Left colon (tissue), 2 donors: Measurements from ENCODE around the gene PTPN12. TPM values are rescaled to one million over a fixed set of nuclear protein-coding genes. Genes with fewer than 3 reads are reported as not detected.
"Not testable (repeated sequence)": the region's sequence is repeated elsewhere in the genome, so short reads cannot be mapped to it uniquely, and the experiment has no call there.

Experiments
- ATAC-seq: fragments of 200-7000 bp; cut with Tn5 transposase; one replicate; pipeline ENCODE4 v1.9.1; 2020; ENCODE audit warnings: mild to moderate bottlenecking, moderate library complexity
- DNase-seq, 2 donors: peaks; one replicate each; pipeline ENCODE4 v3.0.0-alpha.2; 2020
- intact Hi-C, 2 donors: fragments of 100-400 bp; cut with DNase I in 1 of 2; cut with micrococcal nuclease in 1 of 2; formaldehyde crosslinking; loops; one replicate each; pipeline versions ENCODE4 v1.11.2 to v1.14.0; 2022; cut with DNase I, micrococcal nuclease
- total RNA-seq, 2 donors: library from RNA; stranded (reverse); fragmentation: NEBNext Ultra II Directional; extraction: Animal tissue kit (Norgen Biotek cat#: 25700); gene quantifications; one replicate each; pipeline ENCODE4 v1.2.1, GENCODE V29; 2021
- donor health status: DM: no; HTN: no; CAD: no.
- donor health status: DM: yes; HTN: yes; CAD: no.

Gene PTPN12
- total RNA-seq, 2 donors from 2014 or later, result 40.6 to 46.6 TPM

GRCh38 chr7:77652826-77653225 lies 115.7 kb downstream of the PTPN12 start:
- intact Hi-C loops, DNase-seq, ATAC-seq: not testable (repeated sequence)

- ATAC-seq (peak; percentile 56), DNase-seq (no peak)
- intact Hi-C loops, result no loop called here
Observed at GRCh38 chr7:77653572-77653971, 116.5 kb downstream of the PTPN12 start.

GRCh38 chr7:77655356-77655755 lies 118.3 kb downstream of the PTPN12 start:
- peak; percentile 69 for ATAC-seq
- DNase-seq, result no peak
- intact Hi-C loops, result loop anchor here in 1 of 2 donors (5.0 kb wide), 2 partner anchors 102 to 277 kb away; no protein-coding TSS in a partner anchor

- ATAC-seq (peak; percentile 79), DNase-seq (peak; percentile 45 to 72)
- intact Hi-C loops, result loop anchor here in 1 of 2 donors (5.0 kb wide), 2 partner anchors 101 to 276 kb away; no protein-coding TSS in a partner anchor
Observed at GRCh38 chr7:77655836-77656455, 118.9 kb downstream of the PTPN12 start.

GRCh38 chr7:77657427-77658224 lies 120.5 kb downstream of the PTPN12 start:
- ATAC-seq (peak; percentile 37), DNase-seq (no peak)
- intact Hi-C loops, result loop anchor here in 1 of 2 donors (5.0 kb wide), 2 partner anchors 100 to 275 kb away; no protein-coding TSS in a partner anchor

- intact Hi-C loops, result loop anchor here in 1 of 2 donors (5.0 kb wide), 2 partner anchors 98 to 273 kb away; no protein-coding TSS in a partner anchor
- no peak for DNase-seq
Observed at GRCh38 chr7:77658928-77659327, 121.8 kb downstream of the PTPN12 start.

GRCh38 chr7:77661816-77662215 lies 124.7 kb downstream of the PTPN12 start:
- intact Hi-C loops, result no loop called here
- ATAC-seq (no peak), DNase-seq (no peak)

More at GRCh38 chr7:77658928-77659327, 121.8 kb downstream of the PTPN12 start:
- no peak for ATAC-seq

GRCh38 chr7:77662869-77663268 lies 125.8 kb downstream of the PTPN12 start:
- DNase-seq, result no peak
- intact Hi-C loops, result no loop called here

GRCh38 chr7:77664715-77665114 lies 127.6 kb downstream of the PTPN12 start:
- ATAC-seq (no peak), DNase-seq (no peak)
- intact Hi-C loops, result loop anchor here in 1 of 2 donors (5.0 kb wide), 1 partner anchor 133 kb away; the partner anchor contains the start of genes PHTF2 and TMEM60

More at GRCh38 chr7:77662869-77663268, 125.8 kb downstream of the PTPN12 start:
- ATAC-seq, result no peak

GRCh38 chr7:77665161-77665560 lies 128.1 kb downstream of the PTPN12 start:
- no peak for DNase-seq
- intact Hi-C loops, result loop anchor here in 1 of 2 donors (5.0 kb wide), 1 partner anchor 132 kb away; the partner anchor contains the start of genes PHTF2 and TMEM60
- no peak for ATAC-seq

GRCh38 chr7:77667459-77668086 lies 130.5 kb downstream of the PTPN12 start:
- no peak for DNase-seq

GRCh38 chr7:77674878-77675277 lies 137.8 kb downstream of the PTPN12 start:
- ATAC-seq (peak; percentile 78), DNase-seq (peak; percentile 66 to 71)
- intact Hi-C loops, result no loop called here

More at GRCh38 chr7:77667459-77668086, 130.5 kb downstream of the PTPN12 start:
- peak; percentile 92 for ATAC-seq
- intact Hi-C loops, result loop anchor here in 1 of 2 donors (5.0 kb wide), 1 partner anchor 130 kb away; the partner anchor contains the start of genes PHTF2 and TMEM60

- DNase-seq (no peak), ATAC-seq (peak; percentile 88)
- intact Hi-C loops, result no loop called here
Observed at GRCh38 chr7:77679608-77680007, 142.5 kb downstream of the PTPN12 start.

- intact Hi-C loops, result no loop called here
- ATAC-seq, result no peak
- no peak for DNase-seq
Observed at GRCh38 chr7:77680266-77680665, 143.2 kb downstream of the PTPN12 start.

- intact Hi-C loops, result no loop called here
- DNase-seq (no peak), ATAC-seq (no peak)
Observed at GRCh38 chr7:77684030-77684429, 146.9 kb downstream of the PTPN12 start.

GRCh38 chr7:77685233-77685632 lies 148.1 kb downstream of the PTPN12 start:
- DNase-seq (peak in 1 of 2 donors; percentile 61), ATAC-seq (peak; percentile 91)
- intact Hi-C loops, result no loop called here

GRCh38 chr7:77687100-77687746 lies 150.1 kb downstream of the PTPN12 start:
- no peak for ATAC-seq
- intact Hi-C loops, result no loop called here
- DNase-seq, result no peak

- DNase-seq, result no peak
- no peak for ATAC-seq
- intact Hi-C loops, result no loop called here
Observed at GRCh38 chr7:77687747-77688144, 150.7 kb downstream of the PTPN12 start.
